Kidney (tissue), 22 donors: Measurements from ENCODE around the gene RAB11FIP2. TPM values are rescaled to one million over a fixed set of nuclear protein-coding genes. Genes with fewer than 3 reads are reported as not detected.

Experiments
- DNase-seq, 5 donors: peaks; one replicate each; pipeline ENCODE4 v3.0.0-alpha.2; 2013 to 2020
- FAIRE-seq: peaks from 2 replicates; lab custom pipeline; 2012; peaks lifted over from hg19 to GRCh38; lab: Jason Lieb, UNC
- H3K27ac ChIP-seq, 2 donors: one replicate each; pipeline ENCODE4 v1.7.0; 2013; ENCODE audit warnings: low read depth in 2 of 2, low read length in 2 of 2, inconsistent platforms in 1 of 2
- H3K27me3 ChIP-seq: one replicate; pipeline ENCODE4 v1.7.1; 2013; ENCODE audit warnings: low read length, inconsistent platforms; ENCODE audit not compliant: control insufficient read depth, insufficient read depth
- H3K36me3 ChIP-seq, 3 donors: one replicate each; pipeline versions ENCODE4 v1.7.0 to v1.7.1; 2013; ENCODE audit warnings: low read length in 3 of 3, control low read depth in 1 of 3, inconsistent platforms in 1 of 3; ENCODE audit not compliant: insufficient read depth in 3 of 3, control insufficient read depth in 2 of 3
- H3K4me1 ChIP-seq, 3 donors: one replicate each; pipeline versions ENCODE4 v1.7.0 to v1.7.1; 2013; ENCODE audit warnings: low read length in 3 of 3, inconsistent platforms in 1 of 3, low read depth in 1 of 3; ENCODE audit not compliant: control insufficient read depth in 2 of 3, insufficient read depth in 2 of 3
- H3K4me3 ChIP-seq, 3 donors: one replicate each; pipeline versions ENCODE4 v1.7.0 to v1.8.1; 2013; ENCODE audit warnings: low read length in 3 of 3, control low read depth in 1 of 3, inconsistent platforms in 1 of 3
- H3K9ac ChIP-seq, 3 donors: one replicate each; pipeline versions ENCODE4 v1.7.0 to v1.7.1; 2013; ENCODE audit warnings: low read length in 3 of 3, control low read depth in 1 of 3, inconsistent platforms in 1 of 3
- H3K9me3 ChIP-seq, 3 donors: one replicate each; pipeline versions ENCODE4 v1.7.0 to v1.7.1; 2013; ENCODE audit warnings: low read length in 3 of 3, control low read depth in 1 of 3, inconsistent platforms in 1 of 3; ENCODE audit not compliant: control insufficient read depth in 2 of 3, insufficient read depth in 1 of 3
- CTCF ChIP-seq: IDR thresholded peaks from 3 replicates; pipeline ENCODE4 v1.5.1; 2012; ENCODE audit warnings: mild to moderate bottlenecking, moderate library complexity, borderline replicate concordance; ENCODE audit not compliant: insufficient read depth; ENCODE audit errors: extremely low read depth
- intact Hi-C: fragments of 100-400 bp; cut with DNase I; formaldehyde crosslinking; loops from one replicate; pipeline ENCODE4 v1.11.1; 2022
- long read RNA-seq, 10 donors: library from polyadenylated mRNA in 1 of 10; unstranded in 1 of 10; transcript quantifications; one replicate each; pipeline ENCODE4 v2.0.0 and lab custom pipeline, GENCODE V29; 2021 to 2026
- polyA plus RNA-seq: library from polyadenylated mRNA; stranded (reverse); fragments of 350-450 nt; fragmentation: Illumina TruSeq; extraction: RNeasy Lipid Tissue Mini Kit (QIAGEN cat#74804); gene quantifications from one replicate; pipeline ENCODE4 v1.2.3, GENCODE V29; 2014; ENCODE audit warnings: low read depth, low replicate concordance; ENCODE audit not compliant: insufficient read depth
- total RNA-seq: library from RNA; stranded (reverse); fragmentation: NEBNext Ultra II Directional; extraction: Animal tissue kit (Norgen Biotek cat#: 25700); gene quantifications from one replicate; pipeline ENCODE4 v1.2.1, GENCODE V29; 2021
- donor health status: control.
- donor health status: control.
- donor health status: control.
- donor health status: control.
- donor health status: control.
- donor health status: DM: yes; HTN: yes; CAD: no.
- donor health status: Normal renal cell carcinoma (clear cell type).

The RAB11FIP2 gene
- total RNA-seq = 50.4 TPM
- polyA plus RNA-seq = 8.2 TPM
- long read RNA-seq, donor 1, full-length matches to known transcripts = 2 of 8 reads
- long read RNA-seq, donor 1, partial matches to known transcripts = 6 of 8 reads
- long read RNA-seq, donor 1, other reads (novel, unspliced or antisense) = 0 of 8 reads
- long read RNA-seq, donor 2, full-length matches to known transcripts = 5 of 5 reads
- long read RNA-seq, donor 2, partial matches to known transcripts = 0 of 5 reads
- long read RNA-seq, donor 2, other reads (novel, unspliced or antisense) = 0 of 5 reads
- long read RNA-seq, donor 3, full-length matches to known transcripts = 12 of 12 reads
- long read RNA-seq, donor 3, partial matches to known transcripts = 0 of 12 reads
- long read RNA-seq, donor 3, other reads (novel, unspliced or antisense) = 0 of 12 reads
- long read RNA-seq, donor 4, full-length matches to known transcripts = 5 of 5 reads
- long read RNA-seq, donor 4, partial matches to known transcripts = 0 of 5 reads
- long read RNA-seq, donor 4, other reads (novel, unspliced or antisense) = 0 of 5 reads
- long read RNA-seq, donor 5, full-length matches to known transcripts = 2 of 2 reads
- long read RNA-seq, donor 5, partial matches to known transcripts = 0 of 2 reads
- long read RNA-seq, donor 5, other reads (novel, unspliced or antisense) = 0 of 2 reads
- long read RNA-seq, donor 6, full-length matches to known transcripts = 5 of 5 reads
- long read RNA-seq, donor 6, partial matches to known transcripts = 0 of 5 reads
- long read RNA-seq, donor 6, other reads (novel, unspliced or antisense) = 0 of 5 reads
- long read RNA-seq, donor 7, full-length matches to known transcripts = 8 of 41 reads
- long read RNA-seq, donor 7, partial matches to known transcripts = 27 of 41 reads
- long read RNA-seq, donor 7, other reads (novel, unspliced or antisense) = 6 of 41 reads
- long read RNA-seq, donor 8, full-length matches to known transcripts = 3 of 3 reads
- long read RNA-seq, donor 8, partial matches to known transcripts = 0 of 3 reads
- long read RNA-seq, donor 8, other reads (novel, unspliced or antisense) = 0 of 3 reads
- long read RNA-seq, donor 9, full-length matches to known transcripts = 4 of 4 reads
- long read RNA-seq, donor 9, partial matches to known transcripts = 0 of 4 reads
- long read RNA-seq, donor 9, other reads (novel, unspliced or antisense) = 0 of 4 reads
- long read RNA-seq, donor 10, full-length matches to known transcripts = 3 of 3 reads
- long read RNA-seq, donor 10, partial matches to known transcripts = 0 of 3 reads
- long read RNA-seq, donor 10, other reads (novel, unspliced or antisense) = 0 of 3 reads

GRCh38 chr10:118046395-118047156 lies at the start of gene RAB11FIP2:
RAB11FIP2 (minus strand) TSS chr10:118046941; CDS start chr10:118046163, 778 bp downstream.
- H3K36me3 ChIP-seq = no peaks in the 10 kb centered on the region
- no peak for TF ChIP-seq CTCF
- H3K27me3 ChIP-seq = no peaks in the 10 kb centered on the region
- intact Hi-C loops = loop anchor here (5.0 kb wide), 1 partner anchor 499 kb away; no protein-coding TSS in a partner anchor
- H3K27ac ChIP-seq = peak within 1 kb of the TSS; percentile 91
- FAIRE-seq (no peak), DNase-seq (peak; percentile 96 to 99 (median 98))
- H3K4me1 ChIP-seq = peaks cover 0 to 13% (median 6%) of the 10 kb centered on the region in 3 donors
- peak within 1 kb of the TSS; percentile 77 to 92 (median 80) for H3K4me3 ChIP-seq
- H3K9ac ChIP-seq = peak within 1 kb of the TSS; percentile 85 to 87 (median 87)
- H3K9me3 ChIP-seq = no peaks in the 10 kb centered on the region

- DNase-seq (no peak), FAIRE-seq (no peak)
- H3K27me3 ChIP-seq = no peaks in the 10 kb centered on the region
- no peaks in the 10 kb centered on the region for H3K4me1 ChIP-seq
- H3K36me3 ChIP-seq = no peaks in the 10 kb centered on the region
- intact Hi-C loops = no loop called here
- H3K27ac ChIP-seq = no peak overlapping the region
- H3K4me3 ChIP-seq = no peak overlapping the region
- H3K9me3 ChIP-seq = no peaks in the 10 kb centered on the region
- H3K9ac ChIP-seq = no peak overlapping the region
- TF ChIP-seq CTCF = no peak
Observed at GRCh38 chr10:118096022-118096421, 49.3 kb upstream of the RAB11FIP2 start.

- Histone ChIP-seq H3K27ac (no peak overlapping the region), H3K4me3 (no peak overlapping the region), H3K9me3 (no peaks in the 10 kb centered on the region), H3K9ac (no peak overlapping the region), H3K36me3 (no peaks in the 10 kb centered on the region), H3K27me3 (no peaks in the 10 kb centered on the region), H3K4me1 (no peaks in the 10 kb centered on the region)
- no peak for FAIRE-seq
- DNase-seq = no peak
- intact Hi-C loops = no loop called here
- no peak for TF ChIP-seq CTCF
Observed at GRCh38 chr10:118092209-118092608, 45.5 kb upstream of the RAB11FIP2 start.
